Transverse colon (tissue), 3 donors: ENCODE measurements around the gene ELK4.

Experiments used
- CTCF ChIP-seq, 5 experiments: fragments of 200-600 bp in 3 of 5; fragments of 450-650 bp in 2 of 5; sonication (generic) in 3 of 5; IDR thresholded peaks; 1 replicate in 2 of 5; 2 replicates in 3 of 5; pipeline ENCODE4 v1.5.1; 2016 to 2017; ENCODE audit warnings: antibody characterized with exemption in 5 of 5, inconsistent platforms in 3 of 5, mild to moderate bottlenecking in 2 of 5, moderate library complexity in 1 of 5
- POLR2A ChIP-seq: fragments of 450-650 bp; IDR thresholded peaks from one replicate; pipeline ENCODE4 v1.6.1; 2016; ENCODE audit warnings: antibody characterized with exemption, mild to moderate bottlenecking, moderate library complexity

DNA sequence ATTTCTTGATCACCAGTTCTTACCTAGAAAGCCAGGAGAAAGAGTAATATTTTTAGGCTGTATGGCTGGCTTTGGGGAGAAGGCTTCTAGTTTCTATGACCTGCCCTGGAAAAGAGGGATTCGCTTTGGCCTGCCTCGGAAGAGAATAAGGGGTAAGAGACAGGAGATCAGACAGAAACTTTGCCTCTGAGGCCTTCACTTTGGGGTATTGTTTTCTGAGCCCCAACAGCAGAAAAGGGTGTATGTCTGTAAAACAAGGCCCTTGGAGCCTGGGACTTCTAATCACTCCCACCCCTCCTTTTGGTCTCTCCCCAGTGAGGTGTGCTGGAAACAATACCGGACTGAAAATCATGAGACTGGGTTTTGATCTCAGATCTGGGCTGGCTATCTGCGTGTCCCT, 43.4 kb upstream of the ELK4 start:
- TF ChIP-seq POLR2A: no peak
- no peak for TF ChIP-seq CTCF (IDR thresholded peaks at IDR 0.05)
